Mucosa of stomach (tissue), 1 donor: Measurements from ENCODE around the gene CCL2.
A peak's percentile ranks its signal among the peaks of the same experiment; 100 is the strongest.

Experiments used
- H3K27me3 ChIP-seq: one replicate; pipeline ENCODE4 v1.7.0; 2013; ENCODE audit warnings: mild to moderate bottlenecking, low read length; ENCODE audit not compliant: control insufficient read depth, insufficient read depth
- H3K36me3 ChIP-seq: one replicate; pipeline ENCODE4 v1.7.0; 2013; ENCODE audit warnings: low read length; ENCODE audit not compliant: control insufficient read depth, insufficient read depth
- H3K4me1 ChIP-seq: one replicate; pipeline ENCODE4 v1.7.0; 2013; ENCODE audit warnings: mild to moderate bottlenecking, low read length; ENCODE audit not compliant: control insufficient read depth, insufficient read depth
- H3K4me3 ChIP-seq: one replicate; pipeline ENCODE4 v1.7.0; 2013; ENCODE audit warnings: low read length
- H3K9ac ChIP-seq: one replicate; pipeline ENCODE4 v1.7.0; 2013; ENCODE audit warnings: mild to moderate bottlenecking, low read length, moderate library complexity
- H3K9me3 ChIP-seq: one replicate; pipeline ENCODE4 v1.7.0; 2013; ENCODE audit warnings: mild to moderate bottlenecking, low read length, moderate library complexity; ENCODE audit not compliant: control insufficient read depth
- donor health status: Pancreatic carcinoma.

The CCL2 gene

GRCh38 chr17:34255381-34255732 is 272 bp downstream of the CCL2 start:
- H3K36me3 ChIP-seq = no peaks in the 10 kb centered on the region
- peak overlapping the region; percentile 46 for H3K9ac ChIP-seq
- H3K9me3 ChIP-seq = no peaks in the 10 kb centered on the region
- H3K4me3 ChIP-seq = no peak overlapping the region
- no peaks in the 10 kb centered on the region for H3K27me3 ChIP-seq
- H3K4me1 ChIP-seq = peaks cover 25% of the 10 kb centered on the region

- Histone ChIP-seq H3K27me3 (no peaks in the 10 kb centered on the region), H3K9ac (peak overlapping the region; percentile 46), H3K36me3 (no peaks in the 10 kb centered on the region), H3K9me3 (no peaks in the 10 kb centered on the region), H3K4me3 (no peak overlapping the region), H3K4me1 (peaks cover 25% of the 10 kb centered on the region)
These were observed 756 bp downstream of the CCL2 start for GRCh38 chr17:34255841-34256240.

- Histone ChIP-seq H3K4me1 (peaks cover 22% of the 10 kb centered on the region), H3K27me3 (no peaks in the 10 kb centered on the region), H3K9me3 (no peaks in the 10 kb centered on the region), H3K9ac (no peak overlapping the region), H3K36me3 (no peaks in the 10 kb centered on the region), H3K4me3 (no peak overlapping the region)
These were observed 2.4 kb downstream of the CCL2 start for GRCh38 chr17:34257299-34257985.

GRCh38 chr17:34257986-34258326 is 2.9 kb downstream of the CCL2 start:
- Histone ChIP-seq H3K9me3 (no peaks in the 10 kb centered on the region), H3K9ac (no peak overlapping the region), H3K36me3 (no peaks in the 10 kb centered on the region), H3K4me3 (no peak overlapping the region), H3K27me3 (no peaks in the 10 kb centered on the region), H3K4me1 (peaks cover 17% of the 10 kb centered on the region)

GRCh38 chr17:34259146-34259545 is 4.1 kb downstream of the CCL2 start:
- no peak overlapping the region for H3K9ac ChIP-seq

GRCh38 chr17:34260861-34261260 is 5.8 kb downstream of the CCL2 start:
- Histone ChIP-seq H3K9me3 (no peaks in the 10 kb centered on the region), H3K4me1 (no peaks in the 10 kb centered on the region), H3K27me3 (no peaks in the 10 kb centered on the region), H3K9ac (no peak overlapping the region), H3K36me3 (no peaks in the 10 kb centered on the region), H3K4me3 (no peak overlapping the region)

More at GRCh38 chr17:34259146-34259545, 4.1 kb downstream of the CCL2 start:
- Histone ChIP-seq H3K9me3 (no peaks in the 10 kb centered on the region), H3K27me3 (no peaks in the 10 kb centered on the region), H3K36me3 (no peaks in the 10 kb centered on the region), H3K4me3 (no peak overlapping the region), H3K4me1 (peaks cover 7% of the 10 kb centered on the region)

- Histone ChIP-seq H3K9ac (no peak overlapping the region), H3K9me3 (no peaks in the 10 kb centered on the region), H3K4me1 (no peaks in the 10 kb centered on the region), H3K27me3 (no peaks in the 10 kb centered on the region), H3K36me3 (no peaks in the 10 kb centered on the region), H3K4me3 (no peak overlapping the region)
These were observed 6.7 kb downstream of the CCL2 start for GRCh38 chr17:34261568-34262337.

GRCh38 chr17:34265711-34266110 is 10.6 kb downstream of the CCL2 start:
- Histone ChIP-seq H3K36me3 (no peaks in the 10 kb centered on the region), H3K27me3 (no peaks in the 10 kb centered on the region)

GRCh38 chr17:34269969-34270368 is 14.9 kb downstream of the CCL2 start, which contains the start of gene CCL7:
Gene CCL7, plus strand, starts transcription at chr17:34270221. Its CDS starts 70 bp downstream, at chr17:34270291.
- no peaks in the 10 kb centered on the region for H3K4me1 ChIP-seq
- H3K9me3 ChIP-seq = no peaks in the 10 kb centered on the region
- H3K27me3 ChIP-seq = no peaks in the 10 kb centered on the region
- H3K36me3 ChIP-seq = no peaks in the 10 kb centered on the region
- H3K4me3 ChIP-seq = no peak within 1 kb of the TSS
- no peak within 1 kb of the TSS for H3K9ac ChIP-seq

More at GRCh38 chr17:34265711-34266110, 10.6 kb downstream of the CCL2 start:
- Histone ChIP-seq H3K4me3 (no peak overlapping the region), H3K9me3 (no peaks in the 10 kb centered on the region), H3K9ac (no peak overlapping the region), H3K4me1 (no peaks in the 10 kb centered on the region)

GRCh38 chr17:34275881-34276280 is 20.8 kb downstream of the CCL2 start:
- Histone ChIP-seq H3K9me3 (no peaks in the 10 kb centered on the region), H3K36me3 (no peaks in the 10 kb centered on the region), H3K27me3 (no peaks in the 10 kb centered on the region), H3K4me3 (no peak overlapping the region), H3K4me1 (no peaks in the 10 kb centered on the region), H3K9ac (no peak overlapping the region)

GRCh38 chr17:34276826-34277225 is 21.7 kb downstream of the CCL2 start:
- Histone ChIP-seq H3K4me1 (no peaks in the 10 kb centered on the region), H3K9ac (no peak overlapping the region), H3K36me3 (no peaks in the 10 kb centered on the region), H3K9me3 (no peaks in the 10 kb centered on the region), H3K27me3 (no peaks in the 10 kb centered on the region), H3K4me3 (no peak overlapping the region)

GRCh38 chr17:34283571-34283970 is 28.5 kb downstream of the CCL2 start:
- no peaks in the 10 kb centered on the region for H3K36me3 ChIP-seq
- no peak overlapping the region for H3K4me3 ChIP-seq
- no peaks in the 10 kb centered on the region for H3K27me3 ChIP-seq
- H3K9ac ChIP-seq = no peak overlapping the region
- no peaks in the 10 kb centered on the region for H3K4me1 ChIP-seq
- H3K9me3 ChIP-seq = no peaks in the 10 kb centered on the region
